ENCODE results near the gene PTBP2. TPM values are rescaled to one million over a fixed set of nuclear protein-coding genes. Genes with fewer than 3 reads are reported as not detected.

Gene PTBP2
- total RNA-seq, 2 donors from 2014 or later = 47.7 to 52.0 TPM

DNA sequence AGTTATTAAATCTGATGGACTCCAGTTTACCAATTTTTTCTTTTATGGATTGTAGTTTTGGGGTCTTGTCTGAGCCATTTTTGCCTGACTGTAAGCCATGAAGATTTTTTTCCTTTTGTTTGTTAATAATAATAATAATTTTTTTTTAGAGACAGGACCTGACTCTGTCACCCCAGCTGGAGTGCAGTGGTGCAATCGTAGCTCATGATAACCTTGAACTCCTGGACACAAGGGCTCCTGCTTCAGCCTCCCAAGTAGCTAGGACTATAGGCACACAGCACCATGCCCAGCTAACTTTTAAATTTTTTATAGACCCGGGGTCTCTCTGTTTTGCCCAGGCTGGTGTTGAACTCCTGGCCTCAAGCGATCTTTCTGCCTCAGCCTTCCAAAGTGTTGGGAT, 6.3 kb downstream of the PTBP2 start:
- Mint-ChIP-seq H3K36me3 (ENCODE audit: low read depth) (peaks cover 70% of the 10 kb centered on the region), H3K27ac (no peak overlapping the region), H3K4me1 (peaks cover 19% of the 10 kb centered on the region), H3K27me3 (ENCODE audit: insufficient read depth) (no peaks in the 10 kb centered on the region), H3K9me3 (peaks cover 4% of the 10 kb centered on the region), H3K4me3 (no peak overlapping the region)
- H3K27ac ChIP-seq (ENCODE audit: low read depth, low read length) = no peak overlapping the region
- no peaks in the 10 kb centered on the region for H3K27me3 ChIP-seq (ENCODE audit: control insufficient read depth, insufficient read depth, low read length, poor library complexity, severe bottlenecking)
- no peak overlapping the region for H3K4me3 ChIP-seq (ENCODE audit: low read length)
- no peaks in the 10 kb centered on the region for H3K4me1 ChIP-seq (ENCODE audit: control insufficient read depth, insufficient read depth, low read length)
- peaks cover 11% of the 10 kb centered on the region for H3K9me3 ChIP-seq (ENCODE audit: control insufficient read depth, low read length)
- DNase-seq = no peak
- 87 to 96% methylated on average over 3 of the region's 3 CpGs for WGBS, 2 experiments (ENCODE audit: insufficient coverage in 1 of 2, insufficient read length in 1 of 2)
- TF ChIP-seq, protein P1, sequence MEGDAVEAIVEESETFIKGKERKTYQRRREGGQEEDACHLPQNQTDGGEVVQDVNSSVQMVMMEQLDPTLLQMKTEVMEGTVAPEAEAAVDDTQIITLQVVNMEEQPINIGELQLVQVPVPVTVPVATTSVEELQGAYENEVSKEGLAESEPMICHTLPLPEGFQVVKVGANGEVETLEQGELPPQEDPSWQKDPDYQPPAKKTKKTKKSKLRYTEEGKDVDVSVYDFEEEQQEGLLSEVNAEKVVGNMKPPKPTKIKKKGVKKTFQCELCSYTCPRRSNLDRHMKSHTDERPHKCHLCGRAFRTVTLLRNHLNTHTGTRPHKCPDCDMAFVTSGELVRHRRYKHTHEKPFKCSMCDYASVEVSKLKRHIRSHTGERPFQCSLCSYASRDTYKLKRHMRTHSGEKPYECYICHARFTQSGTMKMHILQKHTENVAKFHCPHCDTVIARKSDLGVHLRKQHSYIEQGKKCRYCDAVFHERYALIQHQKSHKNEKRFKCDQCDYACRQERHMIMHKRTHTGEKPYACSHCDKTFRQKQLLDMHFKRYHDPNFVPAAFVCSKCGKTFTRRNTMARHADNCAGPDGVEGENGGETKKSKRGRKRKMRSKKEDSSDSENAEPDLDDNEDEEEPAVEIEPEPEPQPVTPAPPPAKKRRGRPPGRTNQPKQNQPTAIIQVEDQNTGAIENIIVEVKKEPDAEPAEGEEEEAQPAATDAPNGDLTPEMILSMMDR (conservative IDR thresholded peaks at IDR 0.05) = no peak
- peaks cover 88% of the 10 kb centered on the region for H3K36me3 ChIP-seq (ENCODE audit: control insufficient read depth, insufficient read depth, low read length)
- no peak overlapping the region for H3K9ac ChIP-seq (ENCODE audit: extremely low read depth, low read length, poor library complexity, severe bottlenecking)

DNA sequence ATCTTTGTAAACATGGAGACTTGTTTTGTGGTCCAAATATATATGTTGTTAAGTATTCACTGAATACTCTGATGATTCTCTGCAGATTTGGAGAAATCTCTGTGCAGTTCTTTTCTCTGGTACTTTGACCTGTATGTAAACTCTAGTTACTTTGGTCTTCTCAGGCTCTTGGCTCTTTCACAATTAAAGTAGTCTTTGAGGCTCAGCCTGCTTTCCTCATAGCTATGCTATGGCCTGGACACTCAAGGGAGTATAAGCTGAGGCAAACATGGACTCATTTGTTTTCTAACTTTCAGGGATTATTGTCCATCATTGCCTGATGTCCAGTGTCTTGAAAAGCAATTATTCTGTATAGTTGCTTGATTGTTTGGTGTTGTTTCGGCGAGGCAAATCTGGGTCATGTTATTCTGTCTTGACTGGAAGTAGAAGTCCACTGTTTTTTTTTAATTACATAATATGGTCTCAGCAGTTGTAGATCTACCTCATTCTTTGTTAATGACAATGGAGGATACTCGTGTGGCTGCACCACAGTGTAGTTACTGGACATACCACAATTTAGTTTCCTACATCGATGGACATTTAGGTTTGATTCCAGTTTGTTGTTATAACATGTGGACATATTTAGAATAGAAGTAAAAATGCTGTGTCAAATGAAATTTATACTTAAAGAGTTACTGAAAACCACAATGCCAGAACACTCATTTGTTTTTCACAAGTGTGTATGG, 9.2 kb downstream of the PTBP2 start:
- H3K4me3 Mint-ChIP-seq = no peak overlapping the region
- no peaks in the 10 kb centered on the region for H3K4me1 ChIP-seq (ENCODE audit: control insufficient read depth, insufficient read depth, low read length)
- H3K9me3 ChIP-seq (ENCODE audit: control insufficient read depth, low read length) = peaks cover 9% of the 10 kb centered on the region
- no peaks in the 10 kb centered on the region for H3K9me3 Mint-ChIP-seq
- TF ChIP-seq, protein P1 (conservative IDR thresholded peaks at IDR 0.05) = no peak
- H3K9ac ChIP-seq (ENCODE audit: extremely low read depth, low read length, poor library complexity, severe bottlenecking) = no peak overlapping the region
- no peak overlapping the region for H3K4me3 ChIP-seq (ENCODE audit: low read length)
- H3K36me3 ChIP-seq (ENCODE audit: control insufficient read depth, insufficient read depth, low read length) = peaks cover 90% of the 10 kb centered on the region
- H3K4me1 Mint-ChIP-seq = peaks cover 11% of the 10 kb centered on the region
- peaks cover 69% of the 10 kb centered on the region for H3K36me3 Mint-ChIP-seq (ENCODE audit: low read depth)
- 95% methylated on average over 4 of the region's 4 CpGs; no CpG with 5 or more reads in 1 of the 2 experiments for WGBS, 2 experiments (ENCODE audit: insufficient coverage in 1 of 2, insufficient read length in 1 of 2)
- H3K27ac ChIP-seq (ENCODE audit: low read depth, low read length) = no peak overlapping the region
- no peak for DNase-seq
- H3K27ac Mint-ChIP-seq = no peak overlapping the region
- no peaks in the 10 kb centered on the region for H3K27me3 ChIP-seq (ENCODE audit: control insufficient read depth, insufficient read depth, low read length, poor library complexity, severe bottlenecking)
- H3K27me3 Mint-ChIP-seq (ENCODE audit: insufficient read depth) = no peaks in the 10 kb centered on the region

DNA sequence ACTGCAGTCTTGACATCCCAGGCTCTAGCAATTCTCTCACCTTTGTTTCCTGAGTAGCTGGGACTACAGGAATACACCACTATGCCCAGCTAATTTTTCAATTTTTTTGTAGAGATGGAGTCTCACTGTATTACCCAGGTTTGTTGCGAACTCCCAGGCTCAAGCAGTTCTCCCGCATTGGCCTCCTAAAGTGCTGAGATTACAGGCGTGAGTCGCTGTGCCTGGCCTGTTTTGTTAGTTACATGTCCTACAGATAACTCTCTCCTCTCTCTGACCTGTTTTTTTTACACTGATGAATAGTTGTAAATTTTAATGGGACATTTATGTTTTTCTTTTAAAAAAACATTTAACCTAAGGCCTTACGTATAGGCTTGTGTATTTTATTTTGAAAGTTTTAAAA, 19.8 kb downstream of the PTBP2 start:
- H3K4me3 ChIP-seq (ENCODE audit: low read length) = no peak overlapping the region
- WGBS, 2 experiments (ENCODE audit: insufficient coverage in 1 of 2, insufficient read length in 1 of 2) = 84 to 100% methylated on average over 1 to 5 of the region's 5 CpGs
- Mint-ChIP-seq H3K27me3 (ENCODE audit: insufficient read depth) (no peaks in the 10 kb centered on the region), H3K36me3 (ENCODE audit: low read depth) (peaks cover 68% of the 10 kb centered on the region), H3K4me1 (peaks cover 5% of the 10 kb centered on the region), H3K27ac (peak overlapping the region; percentile 72), H3K4me3 (no peak overlapping the region), H3K9me3 (peaks cover 7% of the 10 kb centered on the region)
- TF ChIP-seq, protein P1 (conservative IDR thresholded peaks at IDR 0.05) = no peak
- H3K9me3 ChIP-seq (ENCODE audit: control insufficient read depth, low read length) = peaks cover 27% of the 10 kb centered on the region
- peaks cover 39% of the 10 kb centered on the region for H3K36me3 ChIP-seq (ENCODE audit: control insufficient read depth, insufficient read depth, low read length)
- H3K27ac ChIP-seq (ENCODE audit: low read depth, low read length) = no peak overlapping the region
- no peak for DNase-seq
- H3K9ac ChIP-seq (ENCODE audit: extremely low read depth, low read length, poor library complexity, severe bottlenecking) = no peak overlapping the region
- H3K27me3 ChIP-seq (ENCODE audit: control insufficient read depth, insufficient read depth, low read length, poor library complexity, severe bottlenecking) = no peaks in the 10 kb centered on the region
- no peaks in the 10 kb centered on the region for H3K4me1 ChIP-seq (ENCODE audit: control insufficient read depth, insufficient read depth, low read length)

All from endodermal cell (in vitro differentiated cells).